Vagina (tissue), 2 donors: ENCODE measurements around the gene ADAMTS14. TPM values are rescaled to one million over a fixed set of nuclear protein-coding genes. Genes with fewer than 3 reads are reported as not detected.

ENCODE experiments used
- DNase-seq, 2 donors: peaks; one replicate each; pipeline ENCODE4 v3.0.0-alpha.2; 2017; ENCODE audit errors: extremely low spot score in 2 of 2
- H3K27ac ChIP-seq: fragments of 200-600 bp; sonication (generic); one replicate; pipeline ENCODE4 v1.5.1; 2019
- H3K27me3 ChIP-seq: fragments of 200-600 bp; sonication (generic); one replicate; pipeline ENCODE4 v1.5.1; 2019
- H3K36me3 ChIP-seq, 2 donors: fragments of 200-600 bp; sonication (generic); one replicate each; pipeline ENCODE4 v1.5.1; 2017 to 2019
- H3K4me1 ChIP-seq: fragments of 200-600 bp; sonication (generic); one replicate; pipeline ENCODE4 v1.5.1; 2019
- H3K4me3 ChIP-seq, 2 donors: fragments of 200-600 bp; sonication (generic); 1 replicate in 1 of 2; 2 replicates in 1 of 2; pipeline ENCODE4 v1.5.1; 2016 to 2019
- H3K9me3 ChIP-seq: fragments of 200-600 bp; sonication (generic); one replicate; pipeline ENCODE4 v1.5.1; 2019
- CTCF ChIP-seq, 3 experiments: fragments of 450-650 bp in 2 of 3; fragments of 200-600 bp in 1 of 3; sonication (generic) in 1 of 3; IDR thresholded peaks; one replicate each; pipeline ENCODE4 v1.5.1; 2017 to 2019; ENCODE audit warnings: antibody characterized with exemption in 3 of 3, mild to moderate bottlenecking in 2 of 3, moderate library complexity in 2 of 3
- POLR2A ChIP-seq, 2 donors: fragments of 450-650 bp; IDR thresholded peaks; one replicate each; pipeline ENCODE4 v1.6.1; 2017; ENCODE audit warnings: antibody characterized with exemption in 2 of 2, mild to moderate bottlenecking in 2 of 2, moderate library complexity in 2 of 2
- POLR2AphosphoS5 ChIP-seq, 2 donors: sonication (generic); formaldehyde crosslinking; IDR thresholded peaks; one replicate each; pipeline ENCODE4 v1.9.0; 2017; ENCODE audit warnings: antibody characterized with exemption in 2 of 2, mild to moderate bottlenecking in 2 of 2, low read depth in 1 of 2; ENCODE audit not compliant: insufficient read depth in 1 of 2
- intact Hi-C: fragments of 100-400 bp; cut with DNase I; formaldehyde crosslinking; loops from one replicate; pipeline ENCODE4 v1.15.1; 2023
- total RNA-seq: library from RNA; depleted of rRNA; stranded (reverse); fragments of >200 nt; gene quantifications from one replicate; pipeline ENCODE4 v1.2.3, GENCODE V29; 2016

The ADAMTS14 gene
- total RNA-seq, 1 donor from 2014 or later, result not detected

- no peak overlapping the region for H3K4me3 ChIP-seq
- intact Hi-C loops, result no loop called here
Observed at GRCh38 chr10:70690589-70690988, 18.3 kb downstream of the ADAMTS14 start.

GRCh38 chr10:70691611-70692010 lies 19.3 kb downstream of the ADAMTS14 start:
- intact Hi-C loops, result no loop called here
- H3K27me3 ChIP-seq, result no peaks in the 10 kb centered on the region
- TF ChIP-seq POLR2AphosphoS5 (IDR thresholded peaks at IDR 0.05; ENCODE audit: insufficient read depth in 1 of 2, low read depth in 1 of 2) (no peak), CTCF (IDR thresholded peaks at IDR 0.05) (no peak), POLR2A (IDR thresholded peaks at IDR 0.05) (no peak)
- H3K27ac ChIP-seq, result no peak overlapping the region
- DNase-seq, result no peak
- peaks cover 8% of the 10 kb centered on the region for H3K4me1 ChIP-seq
- no peaks in the 10 kb centered on the region for H3K9me3 ChIP-seq
- no peak overlapping the region for H3K4me3 ChIP-seq
- H3K36me3 ChIP-seq, result no peaks in the 10 kb centered on the region

More at GRCh38 chr10:70690589-70690988, 18.3 kb downstream of the ADAMTS14 start:
- no peak for TF ChIP-seq POLR2A (IDR thresholded peaks at IDR 0.05)
- TF ChIP-seq CTCF (IDR thresholded peaks at IDR 0.05), result no peak
- no peak for DNase-seq
- peaks cover 8% of the 10 kb centered on the region for H3K4me1 ChIP-seq
- no peaks in the 10 kb centered on the region for H3K36me3 ChIP-seq
- no peaks in the 10 kb centered on the region for H3K27me3 ChIP-seq
- H3K9me3 ChIP-seq, result no peaks in the 10 kb centered on the region
- no peak overlapping the region for H3K27ac ChIP-seq

GRCh38 chr10:70692043-70692603 lies 19.8 kb downstream of the ADAMTS14 start:
- H3K36me3 ChIP-seq, result no peaks in the 10 kb centered on the region
- no peak for DNase-seq
- H3K27me3 ChIP-seq, result no peaks in the 10 kb centered on the region
- H3K4me3 ChIP-seq, result no peak overlapping the region
- H3K27ac ChIP-seq, result no peak overlapping the region
- intact Hi-C loops, result no loop called here
- H3K4me1 ChIP-seq, result peaks cover 8% of the 10 kb centered on the region
- TF ChIP-seq CTCF (IDR thresholded peaks at IDR 0.05), result no peak
- no peak for TF ChIP-seq POLR2AphosphoS5 (IDR thresholded peaks at IDR 0.05; ENCODE audit: insufficient read depth in 1 of 2, low read depth in 1 of 2)
- no peak for TF ChIP-seq POLR2A (IDR thresholded peaks at IDR 0.05)
- no peaks in the 10 kb centered on the region for H3K9me3 ChIP-seq

GRCh38 chr10:70693619-70694335 lies 21.5 kb downstream of the ADAMTS14 start:
- DNase-seq, result no peak
- no peak overlapping the region for H3K4me3 ChIP-seq
- peaks cover 8% of the 10 kb centered on the region for H3K4me1 ChIP-seq
- no peaks in the 10 kb centered on the region for H3K36me3 ChIP-seq
- H3K27ac ChIP-seq, result no peak overlapping the region
- no peaks in the 10 kb centered on the region for H3K27me3 ChIP-seq
- intact Hi-C loops, result no loop called here
- TF ChIP-seq POLR2A (IDR thresholded peaks at IDR 0.05) (no peak), POLR2AphosphoS5 (IDR thresholded peaks at IDR 0.05; ENCODE audit: insufficient read depth in 1 of 2, low read depth in 1 of 2) (peak in 1 of 2 donors; percentile 68)
- no peaks in the 10 kb centered on the region for H3K9me3 ChIP-seq

GRCh38 chr10:70694418-70695141 lies 22.3 kb downstream of the ADAMTS14 start:
- Histone ChIP-seq H3K36me3 (no peaks in the 10 kb centered on the region), H3K9me3 (no peaks in the 10 kb centered on the region), H3K4me3 (no peak overlapping the region), H3K4me1 (peaks cover 8% of the 10 kb centered on the region), H3K27me3 (no peaks in the 10 kb centered on the region), H3K27ac (peak overlapping the region; percentile 3)
- TF ChIP-seq POLR2A (IDR thresholded peaks at IDR 0.05), result no peak
- no peak for TF ChIP-seq CTCF (IDR thresholded peaks at IDR 0.05)
- no peak for TF ChIP-seq POLR2AphosphoS5 (IDR thresholded peaks at IDR 0.05; ENCODE audit: insufficient read depth in 1 of 2, low read depth in 1 of 2)
- intact Hi-C loops, result no loop called here
- no peak for DNase-seq
